SK-N-SH (cell line): ENCODE data around the gene SHQ1. TPM values are rescaled to one million over a fixed set of nuclear protein-coding genes. Genes with fewer than 3 reads are reported as not detected.

Experiments
- CTCF ChIA-PET: fragments of 300-600, 350-600 bp; formaldehyde crosslinking; extraction: SDS; loops from one replicate; lab custom pipeline; 2021; lab: Yijun Ruan, JAX
- POLR2A ChIA-PET: fragments of 350-600 bp; sonication (Branson Sonifier 250); formaldehyde crosslinking; extraction: SDS; loops from one replicate; lab custom pipeline; 2020; ENCODE audit warnings: antibody characterized with exemption, inconsistent platforms; lab: Yijun Ruan, JAX
- DNase-seq: peaks from one replicate; pipeline ENCODE4 v3.0.0; 2012
- H2AFZ ChIP-seq: fragments of 200-600 bp; sonication (generic); 2 replicates; pipeline ENCODE4 v1.8.1; 2016; ENCODE audit warnings: antibody characterized with exemption, mild to moderate bottlenecking, low read depth
- H3F3A ChIP-seq: fragments of 200-600 bp; sonication (generic); replicated peaks from 2 replicates; pipeline ENCODE3; 2016; ENCODE audit warnings: antibody characterized with exemption, mild to moderate bottlenecking; ENCODE audit not compliant: insufficient read depth
- H3K27ac ChIP-seq, 2 experiments: fragments of 200-500 bp in 1 of 2; fragments of 200-600 bp in 1 of 2; sonication (Bioruptor generic) in 1 of 2; sonication (generic), shearing (Covaris generic) in 1 of 2; 2 replicates each; pipeline versions ENCODE4 v1.5.1 to v1.6.1; 2014 to 2016; ENCODE audit warnings: low read depth in 2 of 2, inconsistent platforms in 1 of 2, low read length in 1 of 2, mild to moderate bottlenecking in 1 of 2, mixed read lengths in 1 of 2
- H3K27me3 ChIP-seq: fragments of 200-600 bp; sonication (generic), shearing (Covaris generic); 2 replicates; pipeline ENCODE4 v1.6.1; 2016; ENCODE audit warnings: mixed run types; ENCODE audit not compliant: insufficient read depth
- H3K36me3 ChIP-seq, 2 experiments: fragments of 200-500 bp in 1 of 2; fragments of 200-600 bp in 1 of 2; sonication (Bioruptor generic) in 1 of 2; sonication (generic) in 1 of 2; replicated peaks in 1 of 2; 2 replicates each; pipeline versions ENCODE3 to v1.5.1; 2014 to 2016; ENCODE audit warnings: low read length in 1 of 2, mild to moderate bottlenecking in 1 of 2; ENCODE audit not compliant: insufficient read depth in 2 of 2, control insufficient read depth in 1 of 2
- H3K4me1 ChIP-seq, 2 experiments: fragments of 200-500 bp in 1 of 2; fragments of 200-600 bp in 1 of 2; sonication (Bioruptor generic) in 1 of 2; sonication (generic), shearing (Covaris generic) in 1 of 2; 2 replicates each; pipeline versions ENCODE4 v1.5.1 to v1.6.1; 2014 to 2016; ENCODE audit warnings: low read depth in 1 of 2, low read length in 1 of 2, mixed run types in 1 of 2; ENCODE audit not compliant: insufficient read depth in 2 of 2, control insufficient read depth in 1 of 2
- H3K4me2 ChIP-seq: fragments of 200-600 bp; sonication (generic), shearing (Covaris generic); 2 replicates; pipeline ENCODE4 v1.6.1; 2017; ENCODE audit warnings: mixed run types
- H3K4me3 ChIP-seq, 2 experiments: fragments of 200-500 bp in 1 of 2; fragments of 200-600 bp in 1 of 2; sonication (Bioruptor generic) in 1 of 2; sonication (generic), shearing (Covaris generic) in 1 of 2; 2 replicates each; pipeline versions ENCODE4 v1.5.1 to v1.8.1; 2014 to 2016; ENCODE audit warnings: low read depth in 2 of 2, inconsistent platforms in 1 of 2, low read length in 1 of 2, mild to moderate bottlenecking in 1 of 2, mixed read lengths in 1 of 2, moderate library complexity in 1 of 2
- H3K79me2 ChIP-seq: fragments of 200-600 bp; sonication (generic); 2 replicates; pipeline ENCODE4 v1.8.1; 2017; ENCODE audit warnings: mild to moderate bottlenecking; ENCODE audit not compliant: insufficient read depth
- H3K9ac ChIP-seq: fragments of 200-600 bp; sonication (generic); 2 replicates; pipeline ENCODE4 v1.6.1; 2017; ENCODE audit warnings: mixed run types
- H3K9me2 ChIP-seq: fragments of 200-600 bp; sonication (generic); 2 replicates; pipeline ENCODE4 v1.6.1; 2017; ENCODE audit warnings: mixed run types
- H3K9me3 ChIP-seq: fragments of 200-600 bp; sonication (generic); 2 replicates; pipeline ENCODE4 v1.6.1; 2017; ENCODE audit warnings: mixed run types, mild to moderate bottlenecking, moderate library complexity
- H4K20me1 ChIP-seq: fragments of 200-600 bp; sonication (generic); 2 replicates; pipeline ENCODE4 v1.6.1; 2017; ENCODE audit warnings: mild to moderate bottlenecking, mixed run types; ENCODE audit not compliant: insufficient read depth
- CHD2 ChIP-seq: fragments of 150-350 bp; IDR thresholded peaks from 2 replicates; pipeline ENCODE4 v1.6.1; 2018; ENCODE audit warnings: low read length; ENCODE audit not compliant: partially characterized antibody
- EP300 ChIP-seq, 2 experiments: IDR thresholded peaks; 2 replicates each; pipeline versions ENCODE4 v1.4.0 to v1.6.1; 2012; ENCODE audit warnings: borderline replicate concordance in 1 of 2, low read depth in 1 of 2, low read length in 1 of 2
- FOSL2 ChIP-seq: IDR thresholded peaks from 2 replicates; pipeline ENCODE4 v1.4.0; 2012; ENCODE audit warnings: low read depth, mild to moderate bottlenecking, moderate library complexity, borderline replicate concordance
- FOXJ3 ChIP-seq: sonication (generic); formaldehyde crosslinking; IDR thresholded peaks from 2 replicates; pipeline ENCODE4 v1.5.1; 2020; ENCODE audit warnings: mild to moderate bottlenecking, missing genetic modification reagents
- FOXM1 ChIP-seq: IDR thresholded peaks from 2 replicates; pipeline ENCODE4 v1.4.0; 2012; ENCODE audit warnings: low read depth, mild to moderate bottlenecking
- GATA2 ChIP-seq: sonication (generic); formaldehyde crosslinking; IDR thresholded peaks from 2 replicates; pipeline ENCODE4 v1.5.0; 2020; ENCODE audit warnings: mild to moderate bottlenecking, missing genetic modification reagents
- JUND ChIP-seq: IDR thresholded peaks from 2 replicates; pipeline ENCODE4 v1.4.0; 2012
- MEF2A ChIP-seq: IDR thresholded peaks from 2 replicates; pipeline ENCODE4 v1.4.0; 2012; ENCODE audit warnings: low read depth, borderline replicate concordance
- MXI1 ChIP-seq: IDR thresholded peaks from 2 replicates; pipeline ENCODE4 v1.6.1; 2012; ENCODE audit warnings: mild to moderate bottlenecking, low read depth, low read length, improper control_type of control experiment
- NRF1 ChIP-seq: IDR thresholded peaks from 2 replicates; pipeline ENCODE4 v1.6.1; 2012; ENCODE audit warnings: low read depth, mild to moderate bottlenecking, low read length
- POLR2AphosphoS5 ChIP-seq: IDR thresholded peaks from 2 replicates; pipeline ENCODE4 v1.6.1; 2012; ENCODE audit warnings: low read depth, low read length
- RAD21 ChIP-seq: IDR thresholded peaks from 2 replicates; pipeline ENCODE4 v1.6.1; 2012; ENCODE audit warnings: mild to moderate bottlenecking, low read length
- RCOR1 ChIP-seq: fragments of 150-350 bp; IDR thresholded peaks from 2 replicates; pipeline ENCODE4 v1.6.1; 2017; ENCODE audit warnings: antibody characterized with exemption, low read length
- RFX5 ChIP-seq: IDR thresholded peaks from 2 replicates; pipeline ENCODE4 v1.6.1; 2012; ENCODE audit warnings: mild to moderate bottlenecking, improper control_type of control experiment, low read length
- TCF12 ChIP-seq: IDR thresholded peaks from 2 replicates; pipeline ENCODE4 v1.4.0; 2012
- TEAD4 ChIP-seq: IDR thresholded peaks from 2 replicates; pipeline ENCODE4 v1.4.0; 2012; ENCODE audit warnings: mild to moderate bottlenecking, borderline replicate concordance; ENCODE audit not compliant: insufficient read depth
- YY1 ChIP-seq: IDR thresholded peaks from 2 replicates; pipeline ENCODE4 v1.4.0; 2012; ENCODE audit warnings: low read depth, mild to moderate bottlenecking
- WGBS: methylation state at CpG from one replicate; pipeline ENCODE4 v1.1.6; 2017; ENCODE audit warnings: low lambda C conversion rate; 5-methylcytosine and 5-hydroxymethylcytosine counted together
- polyA plus RNA-seq, 3 experiments: library from polyadenylated mRNA; depleted of rRNA; stranded (reverse); fragments of >200 nt; gene quantifications; 2 replicates each; pipeline ENCODE4 v1.2.3, GENCODE V29; 2012
- TF ChIP-seq, protein P1 (sequence below): IDR thresholded peaks from 2 replicates; pipeline ENCODE4; 2012
- TF ChIP-seq, protein P2 (sequence below): IDR thresholded peaks from 2 replicates; pipeline ENCODE4 v1.4.0; 2012; ENCODE audit warnings: low read depth, borderline replicate concordance
- TF ChIP-seq, protein P3 (sequence below): fragments of 200-600 bp; sonication (generic); IDR thresholded peaks from 2 replicates; pipeline ENCODE4 v1.6.1; 2017; ENCODE audit warnings: antibody characterized with exemption, mild to moderate bottlenecking, moderate library complexity
- TF ChIP-seq, protein P4 (sequence below): IDR thresholded peaks from 2 replicates; pipeline ENCODE4 v1.4.0; 2012; ENCODE audit warnings: low read depth

SHQ1 gene
- polyA plus RNA-seq, 1 of the 3 experiments (the other 2 are of a cell fraction), result 10.5 TPM

DNA sequence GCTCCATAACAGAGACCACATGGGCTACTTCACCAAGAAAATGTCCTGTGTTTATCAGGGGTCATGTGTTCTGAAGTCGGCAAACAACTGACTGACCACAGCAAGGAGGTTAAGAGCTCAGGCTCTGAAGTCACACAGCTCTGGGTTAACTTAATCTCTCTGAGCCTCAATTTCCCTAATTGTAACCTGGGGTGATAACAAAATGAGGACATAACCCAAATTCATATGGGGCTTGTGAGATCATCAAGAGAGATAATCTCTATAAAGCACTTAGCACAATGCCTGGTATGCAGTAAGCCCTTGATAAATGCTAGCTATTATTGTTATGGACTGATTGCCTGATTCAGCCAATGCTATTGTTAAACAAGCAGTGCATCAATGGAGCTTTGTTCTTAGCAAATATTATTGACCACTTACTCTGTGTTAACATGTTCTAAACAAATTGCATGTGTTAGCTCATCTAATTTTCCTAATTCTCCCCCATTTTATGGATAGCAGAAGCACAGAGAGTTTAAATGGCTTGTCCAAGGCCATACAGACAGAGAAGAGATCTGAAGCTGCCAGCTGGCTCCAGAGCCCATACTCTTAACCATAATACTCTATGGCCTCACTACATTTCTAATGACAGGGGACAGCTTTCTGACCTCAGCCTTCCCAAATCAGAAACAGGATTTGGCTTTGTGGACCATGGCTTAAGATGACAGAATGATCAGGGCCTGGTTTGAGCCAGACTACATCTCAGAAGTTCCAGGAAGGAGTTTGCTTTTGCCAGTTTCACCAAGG lies 78.3 kb downstream of the SHQ1 start:
- Histone ChIP-seq H3K27ac (peak overlapping the region in 1 of 2 experiments; percentile 98; a peak in 3 of 4 replicates), H3K79me2 (no peaks in the 10 kb centered on the region), H3K4me2 (no peak overlapping the region), H3K9me3 (no peaks in the 10 kb centered on the region), H4K20me1 (no peaks in the 10 kb centered on the region), H3K4me1 (peaks cover 0 to 46% of the 10 kb centered on the region in 2 experiments; a peak in 2 of 4 replicates), H3K4me3 (no peak overlapping the region), H3F3A (no peaks in the 10 kb centered on the region), H3K9me2 (no peaks in the 10 kb centered on the region), H3K9ac (no peak overlapping the region), H2AFZ (no peak overlapping the region), H3K27me3 (no peaks in the 10 kb centered on the region), H3K36me3 (peaks cover 10 to 26% of the 10 kb centered on the region in 2 experiments)
- DNase-seq, result peak; percentile 57
- TF ChIP-seq TCF12 (peak; percentile 43), NRF1 (no peak), FOXJ3 (CRISPR knock-in tag) (peak; percentile 94), FOSL2 (no peak), MEF2A (no peak), POLR2AphosphoS5 (peak; percentile 41; the same call in 1 of the 2 replicates), RCOR1 (peak; percentile 94), RFX5 (0 out of 2 replicates have a peak, but pooled peaks have one; percentile 12), YY1 (no peak), RAD21 (peak; percentile 5), FOXM1 (no peak), CHD2 (peak; percentile 70), JUND (peak; percentile 32; the same call in 1 of the 2 replicates), MXI1 (peak; percentile 65; the same call in 1 of the 2 replicates), GATA2 (peak; percentile 99), TEAD4 (peak; percentile 40; the same call in 1 of the 2 replicates), EP300 (IDR thresholded peaks at IDR 0.05; ENCODE audit: borderline replicate concordance in 1 of 2, low read depth in 1 of 2, low read length in 1 of 2) (peak in 1 of 2 experiments; percentile 97; a peak in 2 of 4 replicates)
- TF ChIP-seq, protein P1, sequence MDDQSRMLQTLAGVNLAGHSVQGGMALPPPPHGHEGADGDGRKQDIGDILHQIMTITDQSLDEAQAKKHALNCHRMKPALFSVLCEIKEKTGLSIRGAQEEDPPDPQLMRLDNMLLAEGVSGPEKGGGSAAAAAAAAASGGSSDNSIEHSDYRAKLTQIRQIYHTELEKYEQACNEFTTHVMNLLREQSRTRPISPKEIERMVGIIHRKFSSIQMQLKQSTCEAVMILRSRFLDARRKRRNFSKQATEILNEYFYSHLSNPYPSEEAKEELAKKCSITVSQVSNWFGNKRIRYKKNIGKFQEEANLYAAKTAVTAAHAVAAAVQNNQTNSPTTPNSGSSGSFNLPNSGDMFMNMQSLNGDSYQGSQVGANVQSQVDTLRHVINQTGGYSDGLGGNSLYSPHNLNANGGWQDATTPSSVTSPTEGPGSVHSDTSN, result 0 out of 2 replicates have a peak, but pooled peaks have one; percentile 47
- TF ChIP-seq, protein P2, sequence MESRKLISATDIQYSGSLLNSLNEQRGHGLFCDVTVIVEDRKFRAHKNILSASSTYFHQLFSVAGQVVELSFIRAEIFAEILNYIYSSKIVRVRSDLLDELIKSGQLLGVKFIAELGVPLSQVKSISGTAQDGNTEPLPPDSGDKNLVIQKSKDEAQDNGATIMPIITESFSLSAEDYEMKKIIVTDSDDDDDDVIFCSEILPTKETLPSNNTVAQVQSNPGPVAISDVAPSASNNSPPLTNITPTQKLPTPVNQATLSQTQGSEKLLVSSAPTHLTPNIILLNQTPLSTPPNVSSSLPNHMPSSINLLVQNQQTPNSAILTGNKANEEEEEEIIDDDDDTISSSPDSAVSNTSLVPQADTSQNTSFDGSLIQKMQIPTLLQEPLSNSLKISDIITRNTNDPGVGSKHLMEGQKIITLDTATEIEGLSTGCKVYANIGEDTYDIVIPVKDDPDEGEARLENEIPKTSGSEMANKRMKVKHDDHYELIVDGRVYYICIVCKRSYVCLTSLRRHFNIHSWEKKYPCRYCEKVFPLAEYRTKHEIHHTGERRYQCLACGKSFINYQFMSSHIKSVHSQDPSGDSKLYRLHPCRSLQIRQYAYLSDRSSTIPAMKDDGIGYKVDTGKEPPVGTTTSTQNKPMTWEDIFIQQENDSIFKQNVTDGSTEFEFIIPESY, result no peak
- TF ChIP-seq, protein P3, sequence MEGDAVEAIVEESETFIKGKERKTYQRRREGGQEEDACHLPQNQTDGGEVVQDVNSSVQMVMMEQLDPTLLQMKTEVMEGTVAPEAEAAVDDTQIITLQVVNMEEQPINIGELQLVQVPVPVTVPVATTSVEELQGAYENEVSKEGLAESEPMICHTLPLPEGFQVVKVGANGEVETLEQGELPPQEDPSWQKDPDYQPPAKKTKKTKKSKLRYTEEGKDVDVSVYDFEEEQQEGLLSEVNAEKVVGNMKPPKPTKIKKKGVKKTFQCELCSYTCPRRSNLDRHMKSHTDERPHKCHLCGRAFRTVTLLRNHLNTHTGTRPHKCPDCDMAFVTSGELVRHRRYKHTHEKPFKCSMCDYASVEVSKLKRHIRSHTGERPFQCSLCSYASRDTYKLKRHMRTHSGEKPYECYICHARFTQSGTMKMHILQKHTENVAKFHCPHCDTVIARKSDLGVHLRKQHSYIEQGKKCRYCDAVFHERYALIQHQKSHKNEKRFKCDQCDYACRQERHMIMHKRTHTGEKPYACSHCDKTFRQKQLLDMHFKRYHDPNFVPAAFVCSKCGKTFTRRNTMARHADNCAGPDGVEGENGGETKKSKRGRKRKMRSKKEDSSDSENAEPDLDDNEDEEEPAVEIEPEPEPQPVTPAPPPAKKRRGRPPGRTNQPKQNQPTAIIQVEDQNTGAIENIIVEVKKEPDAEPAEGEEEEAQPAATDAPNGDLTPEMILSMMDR, result no peak
- TF ChIP-seq, protein P4, sequence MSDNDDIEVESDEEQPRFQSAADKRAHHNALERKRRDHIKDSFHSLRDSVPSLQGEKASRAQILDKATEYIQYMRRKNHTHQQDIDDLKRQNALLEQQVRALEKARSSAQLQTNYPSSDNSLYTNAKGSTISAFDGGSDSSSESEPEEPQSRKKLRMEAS, result no peak
- 36% methylated on average over 1 of the region's 1 CpG for WGBS
- ChIA-PET CTCF (interaction anchor here (1.0 to 3.0 kb wide), 5 partner anchors 49 to 815 kb away, joined by 3 to 23 read pairs (median 4); no protein-coding TSS in a partner anchor), POLR2A (interaction anchor here (0.8 to 1.2 kb wide), 3 partner anchors 15 to 104 kb away, joined by 3 to 8 read pairs (median 3); no protein-coding TSS in a partner anchor)
